ENCODE measurements around the gene RBMS3. TPM values are rescaled to one million over a fixed set of nuclear protein-coding genes. Genes with fewer than 3 reads are reported as not detected.

The RBMS3 gene
- total RNA-seq, 1 experiment from 2014 or later, result 8.7 TPM

DNA sequence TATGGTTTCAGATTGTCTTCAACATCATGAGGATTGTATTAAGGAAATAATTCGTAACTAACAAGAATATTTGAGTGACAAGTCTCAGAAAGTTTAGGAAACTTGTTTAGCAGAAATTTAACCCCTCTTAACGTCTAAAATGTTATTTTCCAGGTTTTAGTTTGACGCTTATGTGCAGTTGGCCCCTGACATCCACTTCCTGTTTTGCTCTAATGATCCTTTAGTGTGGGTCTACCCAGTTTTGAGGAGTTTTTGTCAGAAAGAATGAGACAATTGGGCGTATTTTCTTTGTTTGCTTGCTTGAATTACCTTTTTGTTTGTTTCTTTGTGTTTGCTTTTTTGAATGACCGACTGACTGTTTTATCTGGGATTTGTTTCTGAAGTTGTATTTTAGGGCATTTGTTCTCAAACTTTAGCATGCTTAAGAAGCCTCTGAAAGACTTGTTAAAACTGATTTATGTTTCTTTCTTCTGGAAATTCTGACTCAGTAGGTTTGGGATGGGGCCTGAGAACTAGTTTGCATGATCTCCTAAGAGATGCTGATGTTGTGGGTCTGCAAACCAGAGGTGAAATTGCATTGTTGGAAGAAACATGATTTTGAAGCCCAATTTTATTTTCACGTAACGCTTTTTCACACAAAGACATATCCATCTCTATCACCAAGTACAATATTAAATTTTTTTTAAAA is 20.6 kb downstream of the RBMS3 start (continued):
- TF ChIP-seq, protein P1, sequence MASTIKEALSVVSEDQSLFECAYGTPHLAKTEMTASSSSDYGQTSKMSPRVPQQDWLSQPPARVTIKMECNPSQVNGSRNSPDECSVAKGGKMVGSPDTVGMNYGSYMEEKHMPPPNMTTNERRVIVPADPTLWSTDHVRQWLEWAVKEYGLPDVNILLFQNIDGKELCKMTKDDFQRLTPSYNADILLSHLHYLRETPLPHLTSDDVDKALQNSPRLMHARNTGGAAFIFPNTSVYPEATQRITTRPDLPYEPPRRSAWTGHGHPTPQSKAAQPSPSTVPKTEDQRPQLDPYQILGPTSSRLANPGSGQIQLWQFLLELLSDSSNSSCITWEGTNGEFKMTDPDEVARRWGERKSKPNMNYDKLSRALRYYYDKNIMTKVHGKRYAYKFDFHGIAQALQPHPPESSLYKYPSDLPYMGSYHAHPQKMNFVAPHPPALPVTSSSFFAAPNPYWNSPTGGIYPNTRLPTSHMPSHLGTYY (CRISPR knock-in tag; IDR thresholded peaks at IDR 0.05), result no peak
- no peak for TF ChIP-seq ZNF121 (CRISPR knock-in tag; IDR thresholded peaks at IDR 0.05)
- TF ChIP-seq IRF2 (CRISPR knock-in tag; IDR thresholded peaks at IDR 0.05; ENCODE audit: borderline replicate concordance, low read depth), result no peak
- no peak for TF ChIP-seq HMGA2 (CRISPR knock-in tag; IDR thresholded peaks at IDR 0.05)
- TF ChIP-seq, protein P2, sequence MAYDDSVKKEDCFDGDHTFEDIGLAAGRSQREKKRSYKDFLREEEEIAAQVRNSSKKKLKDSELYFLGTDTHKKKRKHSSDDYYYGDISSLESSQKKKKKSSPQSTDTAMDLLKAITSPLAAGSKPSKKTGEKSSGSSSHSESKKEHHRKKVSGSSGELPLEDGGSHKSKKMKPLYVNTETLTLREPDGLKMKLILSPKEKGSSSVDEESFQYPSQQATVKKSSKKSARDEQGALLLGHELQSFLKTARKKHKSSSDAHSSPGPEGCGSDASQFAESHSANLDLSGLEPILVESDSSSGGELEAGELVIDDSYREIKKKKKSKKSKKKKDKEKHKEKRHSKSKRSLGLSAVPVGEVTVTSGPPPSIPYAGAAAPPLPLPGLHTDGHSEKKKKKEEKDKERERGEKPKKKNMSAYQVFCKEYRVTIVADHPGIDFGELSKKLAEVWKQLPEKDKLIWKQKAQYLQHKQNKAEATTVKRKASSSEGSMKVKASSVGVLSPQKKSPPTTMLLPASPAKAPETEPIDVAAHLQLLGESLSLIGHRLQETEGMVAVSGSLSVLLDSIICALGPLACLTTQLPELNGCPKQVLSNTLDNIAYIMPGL (CRISPR knock-in tag; IDR thresholded peaks at IDR 0.05), result no peak
- TF ChIP-seq ETV6 (CRISPR knock-in tag; IDR thresholded peaks at IDR 0.05), result no peak
- no peak for TF ChIP-seq NR2C2 (CRISPR knock-in tag; IDR thresholded peaks at IDR 0.05)
- TF ChIP-seq, protein P3, sequence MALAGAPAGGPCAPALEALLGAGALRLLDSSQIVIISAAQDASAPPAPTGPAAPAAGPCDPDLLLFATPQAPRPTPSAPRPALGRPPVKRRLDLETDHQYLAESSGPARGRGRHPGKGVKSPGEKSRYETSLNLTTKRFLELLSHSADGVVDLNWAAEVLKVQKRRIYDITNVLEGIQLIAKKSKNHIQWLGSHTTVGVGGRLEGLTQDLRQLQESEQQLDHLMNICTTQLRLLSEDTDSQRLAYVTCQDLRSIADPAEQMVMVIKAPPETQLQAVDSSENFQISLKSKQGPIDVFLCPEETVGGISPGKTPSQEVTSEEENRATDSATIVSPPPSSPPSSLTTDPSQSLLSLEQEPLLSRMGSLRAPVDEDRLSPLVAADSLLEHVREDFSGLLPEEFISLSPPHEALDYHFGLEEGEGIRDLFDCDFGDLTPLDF (CRISPR knock-in tag; IDR thresholded peaks at IDR 0.05), result no peak
- TF ChIP-seq CREM (CRISPR knock-in tag; IDR thresholded peaks at IDR 0.05), result no peak
- TF ChIP-seq, protein P4, sequence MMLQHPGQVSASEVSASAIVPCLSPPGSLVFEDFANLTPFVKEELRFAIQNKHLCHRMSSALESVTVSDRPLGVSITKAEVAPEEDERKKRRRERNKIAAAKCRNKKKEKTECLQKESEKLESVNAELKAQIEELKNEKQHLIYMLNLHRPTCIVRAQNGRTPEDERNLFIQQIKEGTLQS (CRISPR knock-in tag; conservative IDR thresholded peaks at IDR 0.05), result no peak
- TF ChIP-seq NFYB (CRISPR knock-in tag; conservative IDR thresholded peaks at IDR 0.05; ENCODE audit: low read depth), result no peak
- TF ChIP-seq FOXP1 (CRISPR knock-in tag; IDR thresholded peaks at IDR 0.05; ENCODE audit: borderline replicate concordance), result no peak
- no peak for TF ChIP-seq ZNF138 (CRISPR knock-in tag; conservative IDR thresholded peaks at IDR 0.05)
- TF ChIP-seq KAT7 (CRISPR knock-in tag; IDR thresholded peaks at IDR 0.05; ENCODE audit: borderline replicate concordance), result no peak

DNA sequence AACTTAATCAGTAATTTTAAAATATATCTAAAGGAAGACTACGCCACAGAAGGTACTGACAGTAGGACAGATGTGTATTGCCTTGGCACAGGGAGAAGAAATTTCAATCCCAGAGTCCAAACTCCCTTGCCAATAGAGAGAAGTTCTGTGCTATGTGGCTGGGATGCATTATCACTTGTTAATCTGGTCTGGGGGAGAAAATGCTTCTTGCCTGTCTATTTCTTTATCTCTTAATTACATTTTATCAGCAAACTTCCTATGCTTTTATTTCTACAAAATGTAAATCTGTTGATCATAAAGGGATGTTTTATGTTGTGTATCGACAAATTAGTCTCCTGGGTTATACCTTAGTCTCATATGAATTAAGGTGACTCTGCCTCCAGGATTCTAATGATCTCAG is 21.7 kb downstream of the RBMS3 start:
- peaks cover 24% of the 10 kb centered on the region for H3K9me3 Mint-ChIP-seq
- H3K27ac Mint-ChIP-seq, result no peak overlapping the region
- H3K27me3 Mint-ChIP-seq (ENCODE audit: low read depth), result no peaks in the 10 kb centered on the region
- ATAC-seq, result no peak
- H3K36me3 Mint-ChIP-seq, result peaks cover 22% of the 10 kb centered on the region
- no peak for DNase-seq (ENCODE audit: low spot score)
- no peak overlapping the region for H3K4me3 Mint-ChIP-seq
- TF ChIP-seq, protein P5, sequence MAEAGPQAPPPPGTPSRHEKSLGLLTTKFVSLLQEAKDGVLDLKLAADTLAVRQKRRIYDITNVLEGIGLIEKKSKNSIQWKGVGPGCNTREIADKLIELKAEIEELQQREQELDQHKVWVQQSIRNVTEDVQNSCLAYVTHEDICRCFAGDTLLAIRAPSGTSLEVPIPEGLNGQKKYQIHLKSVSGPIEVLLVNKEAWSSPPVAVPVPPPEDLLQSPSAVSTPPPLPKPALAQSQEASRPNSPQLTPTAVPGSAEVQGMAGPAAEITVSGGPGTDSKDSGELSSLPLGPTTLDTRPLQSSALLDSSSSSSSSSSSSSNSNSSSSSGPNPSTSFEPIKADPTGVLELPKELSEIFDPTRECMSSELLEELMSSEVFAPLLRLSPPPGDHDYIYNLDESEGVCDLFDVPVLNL (CRISPR knock-in tag; IDR thresholded peaks at IDR 0.05; ENCODE audit: borderline replicate concordance, low read depth), result no peak
- no peak for TF ChIP-seq FOXK1 (CRISPR knock-in tag; IDR thresholded peaks at IDR 0.05)
- no peak for TF ChIP-seq ZNF263 (CRISPR knock-in tag; IDR thresholded peaks at IDR 0.05; ENCODE audit: low read depth)
- no peak for TF ChIP-seq ZNF671 (CRISPR knock-in tag; IDR thresholded peaks at IDR 0.05)
- no peak for TF ChIP-seq EMX1 (CRISPR knock-in tag; IDR thresholded peaks at IDR 0.05)
- TF ChIP-seq OVOL2 (CRISPR knock-in tag; IDR thresholded peaks at IDR 0.05; ENCODE audit: borderline replicate concordance), result no peak
- no peak for TF ChIP-seq IRF2 (CRISPR knock-in tag; IDR thresholded peaks at IDR 0.05; ENCODE audit: borderline replicate concordance, low read depth)
- TF ChIP-seq, protein P6, sequence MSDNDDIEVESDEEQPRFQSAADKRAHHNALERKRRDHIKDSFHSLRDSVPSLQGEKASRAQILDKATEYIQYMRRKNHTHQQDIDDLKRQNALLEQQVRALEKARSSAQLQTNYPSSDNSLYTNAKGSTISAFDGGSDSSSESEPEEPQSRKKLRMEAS (CRISPR knock-in tag; IDR thresholded peaks at IDR 0.05), result no peak
- no peak for TF ChIP-seq JUN (CRISPR knock-in tag; IDR thresholded peaks at IDR 0.05)
- TF ChIP-seq NR3C1 (CRISPR knock-in tag; conservative IDR thresholded peaks at IDR 0.05; ENCODE audit: low read depth), result no peak
- TF ChIP-seq, protein P7, sequence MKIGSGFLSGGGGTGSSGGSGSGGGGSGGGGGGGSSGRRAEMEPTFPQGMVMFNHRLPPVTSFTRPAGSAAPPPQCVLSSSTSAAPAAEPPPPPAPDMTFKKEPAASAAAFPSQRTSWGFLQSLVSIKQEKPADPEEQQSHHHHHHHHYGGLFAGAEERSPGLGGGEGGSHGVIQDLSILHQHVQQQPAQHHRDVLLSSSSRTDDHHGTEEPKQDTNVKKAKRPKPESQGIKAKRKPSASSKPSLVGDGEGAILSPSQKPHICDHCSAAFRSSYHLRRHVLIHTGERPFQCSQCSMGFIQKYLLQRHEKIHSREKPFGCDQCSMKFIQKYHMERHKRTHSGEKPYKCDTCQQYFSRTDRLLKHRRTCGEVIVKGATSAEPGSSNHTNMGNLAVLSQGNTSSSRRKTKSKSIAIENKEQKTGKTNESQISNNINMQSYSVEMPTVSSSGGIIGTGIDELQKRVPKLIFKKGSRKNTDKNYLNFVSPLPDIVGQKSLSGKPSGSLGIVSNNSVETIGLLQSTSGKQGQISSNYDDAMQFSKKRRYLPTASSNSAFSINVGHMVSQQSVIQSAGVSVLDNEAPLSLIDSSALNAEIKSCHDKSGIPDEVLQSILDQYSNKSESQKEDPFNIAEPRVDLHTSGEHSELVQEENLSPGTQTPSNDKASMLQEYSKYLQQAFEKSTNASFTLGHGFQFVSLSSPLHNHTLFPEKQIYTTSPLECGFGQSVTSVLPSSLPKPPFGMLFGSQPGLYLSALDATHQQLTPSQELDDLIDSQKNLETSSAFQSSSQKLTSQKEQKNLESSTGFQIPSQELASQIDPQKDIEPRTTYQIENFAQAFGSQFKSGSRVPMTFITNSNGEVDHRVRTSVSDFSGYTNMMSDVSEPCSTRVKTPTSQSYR (CRISPR knock-in tag; IDR thresholded peaks at IDR 0.05), result no peak
- TF ChIP-seq SP1 (CRISPR knock-in tag; conservative IDR thresholded peaks at IDR 0.05), result no peak
- H3K4me1 Mint-ChIP-seq, result peaks cover 18% of the 10 kb centered on the region
- CTCF ChIA-PET, result no interaction called here
- POLR2A ChIA-PET, result no interaction called here

Data from WTC11 (cell line).